SJCRH30 (cell line): ENCODE data around the gene LMF1. TPM values are rescaled to one million over a fixed set of nuclear protein-coding genes. Genes with fewer than 3 reads are reported as not detected.

Experiments
- DNase-seq, 2 experiments: peaks; one replicate each; pipeline ENCODE4 v3.0.0-alpha.2; 2015 to 2020
- H3K27ac ChIP-seq: fragments of 250-450 bp; sonication (Bioruptor Pico); 2 replicates; pipeline ENCODE4 v1.5.1; 2020; ENCODE audit warnings: mild to moderate bottlenecking, moderate library complexity
- H3K27me3 ChIP-seq: fragments of 250-450 bp; sonication (Bioruptor Pico); 2 replicates; pipeline ENCODE4 v1.5.1; 2020; ENCODE audit warnings: mild to moderate bottlenecking, moderate library complexity
- H3K36me3 ChIP-seq: fragments of 250-450 bp; sonication (Bioruptor Pico); 2 replicates; pipeline ENCODE4 v1.5.1; 2020; ENCODE audit warnings: mild to moderate bottlenecking, moderate library complexity
- H3K4me1 ChIP-seq: fragments of 250-450 bp; sonication (Bioruptor Pico); 2 replicates; pipeline ENCODE4 v1.5.1; 2020; ENCODE audit warnings: mild to moderate bottlenecking, moderate library complexity
- H3K4me3 ChIP-seq: fragments of 250-450 bp; sonication (Bioruptor Pico); 2 replicates; pipeline ENCODE4 v1.5.1; 2020; ENCODE audit warnings: mild to moderate bottlenecking, moderate library complexity
- H3K9me3 ChIP-seq: fragments of 250-450 bp; sonication (Bioruptor Pico); replicated peaks from 2 replicates; pipeline ENCODE4 v1.5.1; 2020; ENCODE audit warnings: mild to moderate bottlenecking, moderate library complexity
- total RNA-seq: library from RNA; depleted of rRNA; stranded (reverse); fragments of >200 nt; shearing (Covaris generic); gene quantifications from 2 replicates; pipeline ENCODE4 v1.2.3, GENCODE V29; 2014

Gene LMF1
- total RNA-seq, 1 experiment from 2014 or later = 2.3 TPM

DNA sequence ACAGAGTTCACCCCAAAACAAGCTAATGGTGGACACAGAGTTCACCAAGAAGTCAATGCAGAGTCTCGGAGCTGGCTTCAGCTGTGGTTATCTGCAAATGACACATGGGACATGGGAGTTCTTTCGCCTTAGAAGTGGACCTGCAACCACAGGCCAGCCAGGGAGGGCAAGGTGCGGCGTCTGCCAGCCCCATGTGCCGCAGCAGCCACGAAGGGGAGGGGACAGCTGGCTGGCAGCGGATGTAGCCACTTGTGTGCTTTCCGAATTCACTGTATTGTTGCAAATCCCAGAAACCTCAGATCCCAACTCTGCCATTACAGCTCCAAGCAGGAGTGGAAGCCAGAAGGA, 24.8 kb downstream of the LMF1 start:
- no peaks in the 10 kb centered on the region for H3K4me1 ChIP-seq
- no peaks in the 10 kb centered on the region for H3K27me3 ChIP-seq
- H3K27ac ChIP-seq = no peak overlapping the region
- H3K9me3 ChIP-seq = peaks cover 12% of the 10 kb centered on the region
- no peak for DNase-seq
- H3K36me3 ChIP-seq = no peaks in the 10 kb centered on the region
- no peak overlapping the region for H3K4me3 ChIP-seq

DNA sequence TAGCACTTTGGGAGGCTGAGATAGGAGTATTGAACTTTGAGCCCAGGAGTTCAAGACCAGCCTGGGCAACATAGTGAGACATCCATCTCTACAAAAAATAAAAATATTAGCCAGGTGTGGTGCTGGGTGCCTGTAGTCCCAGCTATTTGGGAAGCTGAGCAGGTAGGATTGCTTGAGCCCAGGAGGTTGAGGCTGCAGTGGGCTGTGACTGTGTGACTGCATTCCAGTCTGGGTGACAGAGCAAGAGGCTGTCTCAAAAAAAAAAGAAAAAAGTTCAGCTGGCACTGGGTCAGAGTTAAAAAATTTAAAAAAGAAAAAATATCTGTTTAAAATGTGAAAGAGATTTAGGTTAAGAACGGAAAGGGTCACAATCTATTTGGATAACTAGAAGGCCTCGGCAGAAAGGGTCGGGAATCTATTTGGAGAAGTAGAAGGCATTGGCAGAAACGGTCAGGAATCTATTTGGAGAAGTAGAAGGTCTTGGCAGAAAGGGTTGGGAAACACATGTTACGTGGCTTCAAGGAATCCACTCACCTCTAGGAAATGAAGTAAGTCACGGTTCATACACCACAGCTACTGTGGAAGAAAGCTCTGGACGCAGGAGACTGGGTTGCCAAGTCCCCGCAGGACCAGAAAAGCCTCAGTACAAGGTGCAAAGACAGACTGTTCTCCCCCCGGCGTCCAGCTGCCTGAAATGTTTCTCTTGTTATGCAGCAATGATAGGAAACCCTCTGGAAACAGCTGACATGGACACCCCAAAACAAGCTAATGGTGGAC, 25.3 kb downstream of the LMF1 start:
- Histone ChIP-seq H3K4me1 (no peaks in the 10 kb centered on the region), H3K27me3 (no peaks in the 10 kb centered on the region), H3K27ac (no peak overlapping the region), H3K36me3 (no peaks in the 10 kb centered on the region), H3K4me3 (no peak overlapping the region), H3K9me3 (peaks cover 14% of the 10 kb centered on the region)
- no peak for DNase-seq

DNA sequence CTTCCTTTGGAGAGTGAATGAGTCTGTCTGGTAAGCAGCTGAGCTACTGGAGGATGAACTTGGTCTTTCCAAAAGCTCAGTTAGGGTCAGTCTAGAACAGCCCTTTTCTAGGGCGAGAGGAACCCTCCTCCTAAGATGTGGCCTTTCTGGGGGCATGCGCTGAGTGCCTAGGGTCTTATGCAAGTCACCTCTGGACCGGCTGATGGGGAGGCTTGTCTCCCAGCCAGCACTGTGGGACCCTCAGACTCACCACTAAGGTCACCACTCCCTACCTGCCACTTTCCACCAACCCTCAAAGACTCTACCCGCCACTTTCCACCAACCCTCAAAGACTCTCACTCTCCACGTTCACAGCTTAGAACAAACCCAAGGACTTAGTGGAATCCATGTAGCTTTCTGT, 26.8 kb downstream of the LMF1 start:
- Histone ChIP-seq H3K9me3 (peaks cover 14% of the 10 kb centered on the region), H3K4me3 (no peak overlapping the region), H3K27me3 (no peaks in the 10 kb centered on the region), H3K4me1 (no peaks in the 10 kb centered on the region), H3K36me3 (no peaks in the 10 kb centered on the region), H3K27ac (no peak overlapping the region)
- DNase-seq = no peak

- no peaks in the 10 kb centered on the region for H3K36me3 ChIP-seq
- H3K27ac ChIP-seq = no peak overlapping the region
- H3K4me1 ChIP-seq = no peaks in the 10 kb centered on the region
- peaks cover 14% of the 10 kb centered on the region for H3K9me3 ChIP-seq
- H3K4me3 ChIP-seq = no peak overlapping the region
- H3K27me3 ChIP-seq = no peaks in the 10 kb centered on the region
- DNase-seq = no peak
Observed at GRCh38 chr16:942436-943060, 28.2 kb downstream of the LMF1 start.

DNA sequence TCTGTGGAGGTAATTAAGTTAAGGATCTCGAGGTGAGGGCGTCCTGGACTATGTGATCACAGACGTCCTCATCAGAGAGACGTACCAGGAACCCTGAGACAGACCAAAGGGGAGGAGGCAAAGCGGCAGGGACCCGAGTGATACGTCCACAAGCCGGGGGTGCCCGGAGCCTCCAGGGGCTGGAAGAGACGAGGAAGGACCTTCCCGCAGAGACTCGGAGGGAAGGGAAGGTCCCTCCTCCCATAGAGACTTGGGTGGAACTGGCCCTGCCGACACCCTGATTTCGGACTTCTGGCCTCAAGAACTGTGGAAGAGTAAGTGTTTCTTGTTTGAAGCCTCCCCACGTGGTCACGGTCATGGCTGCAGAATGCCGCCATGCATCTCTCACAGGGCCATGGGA, 30.8 kb downstream of the LMF1 start:
- Histone ChIP-seq H3K4me3 (no peak overlapping the region), H3K27ac (no peak overlapping the region), H3K9me3 (peaks cover 14% of the 10 kb centered on the region), H3K36me3 (no peaks in the 10 kb centered on the region), H3K27me3 (no peaks in the 10 kb centered on the region), H3K4me1 (no peaks in the 10 kb centered on the region)
- no peak for DNase-seq

DNA sequence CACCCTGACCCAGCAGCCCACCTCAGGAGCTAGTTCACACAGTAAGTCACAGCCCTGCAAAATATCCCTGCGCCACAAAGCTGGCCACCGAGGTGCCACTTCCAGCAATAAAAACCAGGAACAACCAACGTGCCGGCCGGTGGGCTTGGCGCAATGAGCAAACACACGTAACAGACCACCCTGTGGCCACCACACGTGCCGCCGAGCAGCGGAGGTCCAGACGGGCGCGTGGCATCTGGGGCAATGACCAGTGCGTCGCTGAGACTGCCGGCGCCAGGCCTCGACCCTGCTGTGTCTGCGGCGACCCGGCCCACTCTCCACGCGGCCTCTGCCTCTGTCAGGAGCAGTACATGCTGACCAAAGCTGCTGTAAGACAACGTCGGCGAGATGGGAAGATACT, 31.5 kb downstream of the LMF1 start:
- no peak for DNase-seq
- Histone ChIP-seq H3K4me3 (no peak overlapping the region), H3K27ac (no peak overlapping the region), H3K9me3 (peaks cover 14% of the 10 kb centered on the region), H3K36me3 (no peaks in the 10 kb centered on the region), H3K4me1 (no peaks in the 10 kb centered on the region), H3K27me3 (no peaks in the 10 kb centered on the region)

- Histone ChIP-seq H3K27ac (no peak overlapping the region), H3K27me3 (no peaks in the 10 kb centered on the region), H3K4me3 (no peak overlapping the region), H3K4me1 (no peaks in the 10 kb centered on the region), H3K36me3 (no peaks in the 10 kb centered on the region), H3K9me3 (peaks cover 14% of the 10 kb centered on the region)
- no peak for DNase-seq
Observed at GRCh38 chr16:938752-939151, 32.0 kb downstream of the LMF1 start.

- Histone ChIP-seq H3K4me1 (no peaks in the 10 kb centered on the region), H3K4me3 (no peak overlapping the region), H3K9me3 (peaks cover 14% of the 10 kb centered on the region), H3K36me3 (no peaks in the 10 kb centered on the region), H3K27me3 (no peaks in the 10 kb centered on the region), H3K27ac (no peak overlapping the region)
- no peak for DNase-seq
Observed at GRCh38 chr16:938136-938535, 32.6 kb downstream of the LMF1 start.

GRCh38 chr16:937723-938122, 33.1 kb downstream of the LMF1 start:
- no peak overlapping the region for H3K4me3 ChIP-seq
- peaks cover 14% of the 10 kb centered on the region for H3K9me3 ChIP-seq
- no peak overlapping the region for H3K27ac ChIP-seq
- H3K36me3 ChIP-seq = no peaks in the 10 kb centered on the region
- no peak for DNase-seq
- no peaks in the 10 kb centered on the region for H3K4me1 ChIP-seq
- H3K27me3 ChIP-seq = no peaks in the 10 kb centered on the region

DNA sequence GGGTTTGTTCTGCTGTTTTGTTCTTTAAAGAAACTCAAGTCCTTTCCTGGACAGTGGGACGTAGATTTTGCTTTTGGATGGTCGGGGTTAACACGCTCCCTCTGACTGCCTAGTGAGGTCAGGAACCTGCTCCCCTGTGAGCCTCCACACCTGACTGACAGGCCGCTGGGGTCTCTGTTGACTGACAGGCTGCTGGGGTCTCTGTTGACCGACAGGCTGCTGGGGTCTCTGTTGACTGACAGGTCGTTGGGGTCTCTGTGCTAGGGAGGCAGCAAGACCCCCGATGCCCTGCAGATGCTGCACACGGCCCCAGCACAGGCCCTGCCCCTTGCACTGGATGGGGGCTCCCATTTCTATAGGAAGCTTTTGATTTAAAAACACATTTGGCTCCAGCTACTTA, 33.5 kb downstream of the LMF1 start:
- Histone ChIP-seq H3K27ac (no peak overlapping the region), H3K4me3 (no peak overlapping the region), H3K27me3 (no peaks in the 10 kb centered on the region), H3K36me3 (no peaks in the 10 kb centered on the region), H3K9me3 (peaks cover 14% of the 10 kb centered on the region), H3K4me1 (no peaks in the 10 kb centered on the region)
- DNase-seq = no peak

DNA sequence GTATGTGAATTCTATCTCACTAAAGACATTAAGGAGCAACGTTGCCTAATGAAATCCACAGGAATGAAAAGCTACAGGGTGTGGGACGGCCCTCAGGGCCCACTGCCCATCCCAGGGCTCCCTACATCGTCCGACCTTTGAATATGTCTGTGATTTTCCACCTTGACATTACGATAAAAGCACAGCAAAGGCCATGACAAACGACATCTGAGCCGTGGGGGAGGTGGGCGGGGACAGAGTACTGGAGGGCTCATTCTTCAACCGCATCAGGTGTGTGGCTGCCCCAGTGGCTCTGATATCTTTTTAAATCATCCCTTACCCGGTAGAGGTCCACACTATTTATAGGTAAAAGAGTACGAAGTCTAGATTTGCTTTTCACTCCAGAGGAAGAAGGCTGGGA, 35.1 kb downstream of the LMF1 start:
- H3K4me1 ChIP-seq = no peaks in the 10 kb centered on the region
- no peaks in the 10 kb centered on the region for H3K36me3 ChIP-seq
- no peak overlapping the region for H3K4me3 ChIP-seq
- H3K27ac ChIP-seq = no peak overlapping the region
- H3K27me3 ChIP-seq = no peaks in the 10 kb centered on the region
- no peaks in the 10 kb centered on the region; the same call in none of the 2 replicates for H3K9me3 ChIP-seq
- no peak for DNase-seq

GRCh38 chr16:934178-934577, 36.6 kb downstream of the LMF1 start:
- H3K4me1 ChIP-seq = no peaks in the 10 kb centered on the region
- H3K27me3 ChIP-seq = no peaks in the 10 kb centered on the region
- no peak overlapping the region for H3K27ac ChIP-seq
- no peaks in the 10 kb centered on the region for H3K36me3 ChIP-seq
- H3K4me3 ChIP-seq = no peak overlapping the region
- no peaks in the 10 kb centered on the region for H3K9me3 ChIP-seq
- DNase-seq = no peak

GRCh38 chr16:933581-933980, 37.2 kb downstream of the LMF1 start:
- Histone ChIP-seq H3K4me3 (no peak overlapping the region), H3K9me3 (no peaks in the 10 kb centered on the region), H3K36me3 (no peaks in the 10 kb centered on the region), H3K27ac (no peak overlapping the region), H3K27me3 (no peaks in the 10 kb centered on the region), H3K4me1 (no peaks in the 10 kb centered on the region)
- no peak for DNase-seq

DNA sequence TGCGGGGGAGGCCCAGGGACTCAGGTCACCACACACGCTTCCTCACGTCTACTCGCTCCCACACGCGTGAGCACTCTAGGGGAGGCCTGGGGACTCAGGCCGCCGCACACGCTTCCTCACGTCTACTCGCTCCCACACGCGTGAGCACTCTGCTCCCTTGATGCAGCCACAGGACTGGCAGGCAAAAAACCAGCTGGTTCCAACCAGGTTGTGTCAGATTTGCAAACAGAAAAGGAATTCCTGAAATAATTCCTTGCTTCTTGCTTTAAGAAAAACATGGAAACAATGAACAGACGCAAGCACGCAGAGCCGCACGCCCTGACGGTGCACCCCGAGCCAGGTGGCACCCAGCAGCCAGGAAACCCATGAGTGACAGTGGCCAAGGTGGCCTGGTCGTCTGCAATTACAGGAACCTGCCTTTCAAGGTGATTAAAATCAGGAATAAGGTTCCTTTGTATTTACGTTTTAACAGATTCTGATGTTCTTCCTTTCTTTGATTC, 37.9 kb downstream of the LMF1 start:
- Histone ChIP-seq H3K4me1 (no peaks in the 10 kb centered on the region), H3K27ac (no peak overlapping the region), H3K4me3 (no peak overlapping the region), H3K36me3 (no peaks in the 10 kb centered on the region), H3K27me3 (no peaks in the 10 kb centered on the region), H3K9me3 (no peaks in the 10 kb centered on the region)
- no peak for DNase-seq

DNA sequence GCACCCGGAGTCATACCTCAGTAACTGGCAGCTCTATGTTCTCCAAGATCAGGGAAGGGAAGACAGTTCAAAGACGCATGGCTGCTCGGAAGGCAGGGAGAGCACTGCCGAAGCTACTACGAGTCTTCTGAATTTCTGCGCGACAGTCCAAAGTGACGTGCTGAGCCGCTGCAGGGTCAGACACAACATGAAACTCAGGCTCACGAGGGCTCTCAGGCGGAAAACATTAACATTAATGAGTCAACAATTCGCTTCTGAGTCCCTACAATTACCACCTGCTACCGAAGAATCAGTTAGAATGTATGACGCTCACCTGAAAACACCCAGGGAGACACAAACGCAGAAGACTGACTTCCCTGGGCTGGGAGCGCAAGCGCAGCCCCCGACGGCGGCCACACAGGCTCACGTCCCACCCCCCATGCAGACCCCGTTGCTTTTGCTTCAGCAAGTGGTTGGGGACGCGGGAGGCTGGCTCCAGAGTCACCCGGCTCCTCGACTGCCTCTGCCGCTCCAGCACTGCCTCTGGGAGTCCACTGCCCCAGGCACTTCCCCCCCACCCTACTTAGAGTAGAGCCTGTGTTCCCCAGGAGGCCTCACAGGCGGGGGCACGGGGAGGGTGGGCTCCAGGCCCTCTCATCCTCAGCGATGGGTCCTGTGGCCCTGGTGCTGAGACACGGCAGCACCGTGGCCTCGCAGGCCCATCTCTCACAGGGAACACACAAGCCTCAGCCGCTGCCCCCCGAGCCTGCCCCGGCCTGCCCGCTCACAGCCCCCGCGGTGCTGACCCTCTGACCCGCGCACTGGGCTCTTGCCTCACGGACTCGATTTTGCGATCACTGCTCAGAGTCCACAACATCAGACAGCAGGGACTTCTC, 38.9 kb downstream of the LMF1 start:
- no peak for DNase-seq

More for the DNA sequence above, 38.9 kb downstream of the LMF1 start:
- Histone ChIP-seq H3K9me3 (no peaks in the 10 kb centered on the region), H3K36me3 (no peaks in the 10 kb centered on the region), H3K27ac (no peak overlapping the region), H3K4me3 (no peak overlapping the region), H3K4me1 (no peaks in the 10 kb centered on the region), H3K27me3 (no peaks in the 10 kb centered on the region)
